NCI-H524 (cell line): ENCODE measurements around the gene TBC1D10B.
"Not testable (repeated sequence)": the region's sequence is repeated elsewhere in the genome, so short reads cannot be mapped to it uniquely, and the experiment has no call there.

Experiments
- DNase-seq, 2 experiments: peaks; one replicate each; lab custom pipeline; 2025; lab: John Stamatoyannopoulos, UW

The TBC1D10B gene

DNA sequence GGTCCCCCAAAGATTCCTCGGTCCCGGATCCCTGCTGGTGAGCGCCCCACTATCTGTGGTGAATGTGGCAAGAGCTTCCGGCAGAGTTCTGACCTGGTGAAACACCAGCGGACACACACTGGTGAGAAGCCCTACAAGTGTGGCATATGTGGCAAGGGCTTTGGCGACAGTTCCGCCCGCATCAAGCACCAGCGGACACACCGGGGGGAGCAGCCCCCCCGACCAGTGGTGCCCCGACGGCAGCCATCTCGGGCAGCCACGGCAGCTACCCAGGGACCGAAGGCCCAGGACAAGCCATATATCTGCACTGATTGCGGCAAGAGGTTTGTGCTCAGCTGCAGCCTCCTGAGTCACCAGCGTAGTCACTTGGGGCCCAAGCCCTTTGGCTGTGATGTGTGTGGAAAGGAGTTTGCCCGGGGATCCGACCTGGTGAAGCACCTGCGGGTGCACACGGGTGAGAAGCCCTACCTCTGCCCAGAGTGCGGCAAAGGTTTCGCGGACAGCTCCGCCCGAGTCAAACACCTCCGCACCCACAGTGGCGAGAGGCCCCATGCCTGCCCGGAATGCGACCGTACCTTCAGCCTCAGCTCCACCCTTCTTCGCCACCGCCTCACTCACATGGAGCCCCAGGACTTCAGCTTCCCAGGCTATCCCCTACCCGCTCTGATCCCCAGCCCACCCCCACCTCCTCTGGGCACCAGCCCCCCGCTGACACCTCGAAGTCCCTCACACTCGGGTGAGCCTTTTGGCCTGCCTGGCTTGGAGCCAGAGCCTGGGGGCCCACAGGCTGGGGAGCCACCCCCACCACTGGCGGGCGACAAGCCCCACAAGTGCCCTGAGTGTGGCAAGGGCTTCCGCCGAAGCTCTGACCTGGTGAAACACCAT is 27.7 kb upstream of the TBC1D10B start:
- DNase-seq, result no peak

DNA sequence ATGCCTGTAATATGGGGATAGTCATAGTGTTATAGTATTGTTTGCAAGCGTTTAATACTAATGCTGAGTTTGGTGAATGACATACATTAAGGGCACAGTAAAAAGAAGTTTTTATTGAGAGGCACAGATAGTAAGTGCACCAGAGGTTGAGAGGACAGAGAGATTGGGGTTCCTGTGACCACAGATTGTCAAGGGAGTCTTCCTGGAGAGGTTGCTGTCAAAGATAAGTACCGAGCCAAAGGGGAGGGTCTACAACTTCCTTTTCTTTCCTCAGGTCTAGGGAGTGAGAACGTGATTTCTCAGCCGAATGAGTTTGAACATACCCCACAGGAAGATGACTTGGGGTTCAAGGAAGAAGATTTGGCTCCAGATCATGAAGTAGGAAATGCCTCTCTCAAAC is 26.8 kb upstream of the TBC1D10B start:
- DNase-seq, result no peak

DNA sequence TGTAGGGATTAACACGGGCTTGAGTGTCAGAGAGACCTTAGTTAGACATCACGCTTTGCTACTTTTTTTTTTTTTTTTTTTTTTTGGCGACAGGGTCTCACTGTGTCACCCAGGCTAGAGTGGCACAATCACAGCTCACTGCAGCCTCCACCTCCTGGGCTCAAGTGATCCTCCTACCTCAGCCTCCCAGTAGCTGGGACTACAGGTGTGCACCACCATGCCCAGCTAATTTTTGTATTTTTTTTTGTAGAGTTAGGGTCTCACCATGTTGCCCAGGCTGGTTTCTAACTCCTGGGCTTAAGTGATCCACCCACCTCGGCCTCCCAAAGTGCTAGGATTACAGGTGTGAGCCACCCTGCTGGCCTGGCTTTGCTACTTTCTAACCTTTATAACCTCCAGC is 26.3 kb upstream of the TBC1D10B start:
- not testable (repeated sequence) for DNase-seq

DNA sequence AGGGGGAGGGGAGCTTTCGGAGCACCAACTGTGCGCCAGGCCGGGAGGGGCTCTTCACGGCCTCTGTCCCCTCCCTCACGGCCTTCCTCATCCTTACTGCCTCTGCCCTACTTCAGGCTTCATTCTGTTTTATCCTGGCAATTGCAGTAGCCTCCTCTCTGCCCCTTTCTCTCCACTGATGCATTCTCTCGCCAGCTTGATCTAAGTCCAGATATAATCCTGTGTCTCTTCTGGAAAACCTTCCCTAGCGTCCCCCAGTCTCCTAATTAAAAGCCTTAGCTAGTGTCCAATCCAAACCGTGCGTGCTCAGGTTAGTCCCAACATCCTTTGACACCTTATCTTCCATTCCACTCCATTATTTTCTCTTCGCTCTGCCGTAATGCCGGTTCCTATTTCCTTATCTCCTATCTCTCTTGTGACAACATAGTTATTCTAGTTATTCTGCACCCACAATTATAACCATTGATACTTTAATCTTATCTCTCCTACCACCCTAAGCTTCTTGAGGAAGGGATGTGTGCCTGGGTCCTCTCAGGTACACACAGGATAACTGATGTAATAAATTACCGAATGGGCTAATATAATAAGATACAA is 25.8 kb upstream of the TBC1D10B start:
- DNase-seq, result no peak

DNA sequence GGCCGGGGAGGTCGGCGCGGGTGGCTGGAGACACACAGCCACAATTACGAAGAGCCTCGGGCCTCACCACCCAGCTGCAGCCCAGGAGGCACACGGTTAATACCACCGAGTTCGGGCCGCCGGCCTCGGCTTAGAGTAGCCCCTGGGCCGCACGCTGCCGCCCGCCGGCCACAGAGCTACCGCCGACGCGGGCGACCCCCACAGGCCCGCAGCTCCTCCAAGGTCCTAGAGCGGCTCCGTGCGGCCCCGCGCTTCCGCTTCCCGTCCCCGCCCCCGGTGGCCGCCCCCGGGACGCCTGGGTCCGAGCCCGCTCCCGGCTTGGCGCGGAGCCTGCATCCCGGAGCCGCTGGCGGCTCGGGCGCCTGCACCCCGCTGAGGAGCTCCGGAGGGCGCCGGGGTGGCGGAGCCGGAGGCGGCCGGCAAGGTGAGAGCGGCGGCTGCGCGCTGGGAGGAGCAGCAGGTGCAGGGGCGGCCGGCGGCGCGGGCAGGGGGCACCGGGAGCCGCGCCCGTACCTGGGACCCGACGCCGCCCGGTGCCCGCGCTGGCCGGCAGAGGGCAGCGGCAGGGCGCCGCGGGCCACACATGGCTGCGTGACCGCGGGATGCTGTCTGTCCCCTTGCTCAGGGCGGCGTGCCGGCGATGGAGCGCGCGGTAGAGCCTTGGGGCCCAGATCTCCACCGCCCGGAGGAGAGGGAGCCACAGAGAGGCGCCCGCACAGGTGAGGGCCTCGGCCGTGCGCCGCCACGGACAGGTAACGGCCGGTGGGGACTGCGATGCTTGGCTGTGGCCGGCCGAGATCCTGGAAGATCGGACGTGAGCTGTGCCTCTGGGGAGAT is 25.1 kb upstream of the TBC1D10B start, which contains the start of gene ZNF48:
Gene ZNF48, plus strand, starts transcription at position 266 of the 837 bp plus-strand sequence. Its CDS starts 375 bp downstream, at position 641.
- DNase-seq, result peak; percentile 85 to 94

- no peak for DNase-seq
These were observed 24.4 kb upstream of the TBC1D10B start for GRCh38 chr16:30394592-30395154.

GRCh38 chr16:30383521-30383920 is 13.2 kb upstream of the TBC1D10B start:
- no peak for DNase-seq

GRCh38 chr16:30382111-30382881 is 12.0 kb upstream of the TBC1D10B start, which contains the start of gene SEPTIN1:
TSS of gene SEPTIN1 (minus strand) at chr16:30382561. CDS start at chr16:30382542, 19 bp downstream.
- DNase-seq, result no peak

DNA sequence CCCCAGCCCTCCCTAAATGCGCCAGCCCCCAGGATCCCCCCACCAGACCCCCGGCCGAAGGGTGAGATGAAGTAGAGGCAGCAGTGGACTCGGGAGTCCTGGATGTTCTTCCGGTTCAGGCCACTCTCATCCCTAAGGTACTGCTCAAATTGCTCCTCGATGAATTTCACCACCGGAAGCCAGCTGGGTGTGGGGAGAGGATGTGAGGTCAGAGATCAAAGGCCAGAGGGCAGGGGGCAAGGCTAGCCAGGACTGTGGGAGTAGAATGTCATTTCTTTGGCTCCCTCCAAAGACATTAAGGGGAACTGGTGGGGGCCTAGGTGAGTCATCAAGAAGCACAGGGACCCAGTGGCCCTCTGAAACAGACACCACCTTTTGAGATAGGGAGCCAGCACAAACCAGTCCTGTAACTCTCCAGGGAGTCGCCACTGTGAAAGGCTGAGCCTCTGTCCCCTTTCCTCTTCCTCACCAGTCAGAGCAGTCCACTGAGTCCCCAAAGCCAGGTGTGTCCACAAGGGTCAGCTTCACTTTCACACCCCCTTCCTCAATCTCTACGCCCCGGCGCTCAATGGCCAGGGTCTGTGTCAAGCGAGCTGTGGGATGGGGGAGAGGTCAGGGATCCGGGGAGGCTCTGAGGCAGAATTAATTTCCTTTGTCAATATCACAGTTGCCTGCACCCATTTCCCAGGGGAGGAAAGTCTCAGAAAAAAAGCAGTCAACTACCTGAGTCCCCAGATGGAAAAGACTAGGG is 11.2 kb upstream of the TBC1D10B start:
- DNase-seq, result no peak

DNA sequence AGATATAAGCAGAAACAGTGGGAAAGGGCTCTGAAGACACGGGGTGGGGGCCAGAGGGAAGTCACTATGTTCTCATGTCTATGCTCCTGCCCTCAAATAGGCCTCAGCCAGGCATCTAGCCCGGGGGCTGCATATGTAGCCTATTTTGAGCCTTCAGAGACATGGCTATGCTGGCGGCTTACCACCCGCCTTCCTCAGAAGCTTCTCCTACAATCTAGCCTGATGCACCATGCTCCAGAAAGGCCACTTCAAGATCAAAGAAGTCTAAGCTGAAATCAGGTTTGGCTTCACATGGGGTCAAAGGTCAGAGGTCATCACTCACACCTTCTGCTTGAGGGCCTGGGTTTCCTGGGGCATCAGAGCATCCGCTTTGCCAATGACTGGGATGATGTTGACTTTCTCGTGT is 10.5 kb upstream of the TBC1D10B start:
- no peak for DNase-seq

DNA sequence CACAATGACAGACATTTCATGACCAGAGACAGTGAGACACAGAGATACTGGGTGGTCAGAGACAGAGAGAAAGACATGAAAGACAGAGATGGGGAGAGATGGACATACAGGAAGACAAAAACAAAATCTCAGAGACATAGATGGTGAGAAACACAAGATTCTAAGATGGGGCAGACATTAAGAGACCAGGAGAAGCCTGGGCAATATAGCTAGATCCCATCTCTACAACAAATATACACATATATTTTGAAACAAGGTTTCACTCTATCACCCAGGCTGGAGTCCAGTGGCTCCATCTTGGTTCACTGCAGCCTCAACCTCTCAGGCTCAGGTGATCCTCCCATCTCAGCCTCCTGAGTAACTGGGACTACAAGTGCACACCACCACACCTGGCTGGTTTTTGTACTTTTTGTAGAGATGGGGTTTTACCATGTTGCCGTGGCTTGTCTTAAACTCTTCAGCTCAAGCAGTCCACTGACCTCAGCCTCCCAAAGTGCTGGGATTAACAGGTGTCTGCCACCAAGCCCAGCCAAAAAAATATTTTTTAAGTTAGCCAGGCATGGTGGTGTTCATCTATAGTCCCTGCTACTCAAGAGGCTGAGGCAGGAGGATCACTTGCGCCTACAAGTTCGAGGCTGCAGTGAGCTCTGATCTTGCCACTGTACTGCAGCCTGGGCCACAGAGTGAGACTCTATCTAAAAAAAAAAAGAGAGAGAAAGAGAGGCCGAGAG is 9.9 kb upstream of the TBC1D10B start:
- DNase-seq, result no peak

GRCh38 chr16:30379158-30379783 is 9.0 kb upstream of the TBC1D10B start:
- DNase-seq, result no peak

GRCh38 chr16:30378236-30379157 is 8.2 kb upstream of the TBC1D10B start:
- DNase-seq, result peak; percentile 97 to 99

DNA sequence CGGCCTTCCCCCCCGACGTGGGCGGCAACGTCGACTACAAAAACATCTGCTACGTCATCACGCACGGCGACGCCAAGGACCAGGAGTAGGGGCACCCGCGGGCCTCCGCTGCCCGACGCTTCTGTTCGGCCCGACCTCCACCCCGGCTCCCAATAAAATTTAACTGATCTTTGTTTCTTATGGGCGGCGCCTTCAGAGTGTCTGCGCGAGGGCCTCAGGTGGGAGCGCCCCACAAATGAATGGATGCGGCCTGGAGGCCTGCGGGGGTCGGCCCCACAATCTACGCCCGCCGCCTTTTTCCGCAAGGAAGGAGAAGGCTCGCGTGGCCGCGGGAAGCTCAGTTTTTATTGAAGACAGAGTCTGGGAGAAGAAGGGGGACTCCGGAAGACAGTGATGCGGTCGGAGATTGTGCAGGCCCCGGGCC is 7.5 kb upstream of the TBC1D10B start:
- DNase-seq, result peak; percentile 84 to 85

DNA sequence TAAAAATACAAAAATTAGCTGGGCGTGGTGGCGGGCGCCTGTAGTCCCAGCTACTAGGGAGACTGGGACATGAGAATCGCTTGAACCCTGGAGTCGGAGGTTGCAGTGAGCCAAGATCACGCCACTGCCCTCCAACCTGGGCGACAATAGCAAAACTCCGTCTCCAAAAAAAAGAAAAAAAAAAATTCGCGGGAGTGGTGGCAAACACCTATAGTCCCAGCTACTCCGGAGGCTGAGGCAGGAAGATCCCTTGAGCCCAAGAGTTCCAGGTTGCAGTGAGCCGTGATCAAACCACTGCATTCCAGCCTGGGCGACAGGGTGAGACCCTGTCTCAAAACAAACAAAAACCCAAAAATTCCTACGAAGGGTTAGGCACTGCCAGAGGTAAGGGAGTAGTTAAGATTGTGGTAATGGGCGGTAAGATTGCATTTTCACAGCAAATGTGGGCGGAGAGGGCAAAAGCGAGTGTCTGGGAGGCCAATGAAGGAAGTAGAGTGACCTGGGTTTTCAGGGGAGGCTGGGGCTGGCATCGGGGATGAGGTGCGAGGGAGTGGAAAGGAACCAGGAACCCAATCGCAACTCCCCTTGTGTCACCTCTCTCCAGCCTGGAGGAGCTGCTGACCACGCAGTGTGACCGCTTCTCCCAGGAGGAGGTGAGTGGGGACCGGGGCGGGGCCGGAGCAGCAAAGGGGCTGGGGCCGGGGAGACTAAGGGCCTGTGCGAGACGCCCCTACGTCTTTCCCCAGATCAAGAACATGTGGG is 6.9 kb upstream of the TBC1D10B start:
- no peak for DNase-seq

- DNase-seq, result peak in 1 of 2 experiments; percentile 33
These were observed 6.2 kb upstream of the TBC1D10B start for GRCh38 chr16:30376461-30376902.

DNA sequence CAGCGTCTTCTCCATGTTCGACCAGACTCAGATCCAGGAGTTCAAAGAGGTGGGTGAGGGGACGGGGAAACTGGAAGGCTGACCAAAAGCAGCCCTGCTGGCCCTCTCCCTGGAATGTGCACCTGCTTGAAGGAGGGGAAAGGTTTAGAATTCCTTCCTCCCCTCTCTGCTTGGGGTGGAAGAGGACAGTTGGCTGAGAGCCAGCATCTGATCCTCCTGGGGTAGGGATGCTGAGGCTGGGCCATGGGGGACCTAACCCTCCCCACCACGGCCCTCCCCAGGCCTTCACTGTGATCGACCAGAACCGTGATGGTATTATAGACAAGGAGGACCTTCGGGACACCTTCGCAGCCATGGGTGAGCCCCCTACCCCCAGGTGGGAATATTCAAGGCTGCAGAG is 5.6 kb upstream of the TBC1D10B start:
- DNase-seq, result no peak
